Lower leg skin (tissue), 4 donors: ENCODE measurements around the gene BARD1. TPM values are rescaled to one million over a fixed set of nuclear protein-coding genes. Genes with fewer than 3 reads are reported as not detected.
"Not testable (repeated sequence)": the region's sequence is repeated elsewhere in the genome, so short reads cannot be mapped to it uniquely, and the experiment has no call there.

Experiments used
- DNase-seq, 2 donors: peaks; one replicate each; pipeline ENCODE4 v3.0.0-alpha.2; 2019; ENCODE audit warnings: low spot score in 2 of 2
- H3K4me3 ChIP-seq: fragments of 200-600 bp; sonication (generic); 2 replicates; pipeline ENCODE4 v1.5.1; 2017; ENCODE audit warnings: mild to moderate bottlenecking, low read depth; ENCODE audit not compliant: poor library complexity, severe bottlenecking
- CTCF ChIP-seq, 3 donors: fragments of 450-650 bp; IDR thresholded peaks; one replicate each; pipeline ENCODE4 v1.5.1; 2016; ENCODE audit warnings: antibody characterized with exemption in 3 of 3, mild to moderate bottlenecking in 3 of 3, moderate library complexity in 2 of 3
- POLR2A ChIP-seq, 2 donors: fragments of 450-650 bp; IDR thresholded peaks; one replicate each; pipeline ENCODE4 v1.6.1; 2016 to 2017; ENCODE audit warnings: antibody characterized with exemption in 2 of 2, mild to moderate bottlenecking in 1 of 2, moderate library complexity in 1 of 2
- WGBS, 2 donors: methylation state at CpG; one replicate each; pipeline ENCODE4 v1.1.5; 2018; 5-methylcytosine and 5-hydroxymethylcytosine counted together
- intact Hi-C: fragments of 100-400 bp; cut with DNase I; formaldehyde crosslinking; loops from one replicate; pipeline ENCODE4 v1.15.0; 2023; ENCODE audit warnings: low total_unique reads
- total RNA-seq, 4 donors: library from RNA; depleted of rRNA; stranded (reverse); fragments of >200 nt; gene quantifications; one replicate each; pipeline ENCODE4 v1.1.0, GENCODE V29; 2016

BARD1 gene
- total RNA-seq, 4 donors from 2014 or later, result 19.4 to 41.8 (median 23.2) TPM

GRCh38 chr2:214801768-214802397, 7.6 kb downstream of the BARD1 start:
- TF ChIP-seq POLR2A (IDR thresholded peaks at IDR 0.05) (no peak), CTCF (IDR thresholded peaks at IDR 0.05) (no peak)
- DNase-seq, result no peak
- intact Hi-C loops, result no loop called here
- 84 to 91% methylated on average over 3 of the region's 3 CpGs for WGBS, 2 donors
- no peak overlapping the region for H3K4me3 ChIP-seq

- WGBS, 2 donors, result 89 to 91% methylated on average over 2 of the region's 2 CpGs
These were observed 8.4 kb downstream of the BARD1 start for GRCh38 chr2:214801068-214801467.

GRCh38 chr2:214800180-214800579, 9.3 kb downstream of the BARD1 start:
- intact Hi-C loops, result no loop called here
- 92 to 93% methylated on average over 3 of the region's 3 CpGs for WGBS, 2 donors
- DNase-seq, result no peak
- TF ChIP-seq CTCF (IDR thresholded peaks at IDR 0.05) (no peak), POLR2A (IDR thresholded peaks at IDR 0.05) (no peak)
- no peak overlapping the region for H3K4me3 ChIP-seq

More at GRCh38 chr2:214801068-214801467, 8.4 kb downstream of the BARD1 start:
- TF ChIP-seq CTCF (IDR thresholded peaks at IDR 0.05), result no peak
- no peak for TF ChIP-seq POLR2A (IDR thresholded peaks at IDR 0.05)
- intact Hi-C loops, result no loop called here
- no peak overlapping the region for H3K4me3 ChIP-seq
- no peak for DNase-seq

GRCh38 chr2:214796911-214797310, 12.6 kb downstream of the BARD1 start:
- intact Hi-C loops, result no loop called here
- DNase-seq, result no peak
- H3K4me3 ChIP-seq, result no peak overlapping the region
- 66 to 80% methylated on average over 1 of the region's 1 CpG for WGBS, 2 donors
- TF ChIP-seq POLR2A (IDR thresholded peaks at IDR 0.05) (no peak), CTCF (IDR thresholded peaks at IDR 0.05) (no peak)

- 100% methylated on average over 1 of the region's 1 CpG for WGBS, 2 donors
- DNase-seq, intact Hi-C loops, H3K4me3 ChIP-seq: not testable (repeated sequence)
These were observed 26.3 kb downstream of the BARD1 start for GRCh38 chr2:214783181-214783580.

- DNase-seq, result no peak
- no peak for TF ChIP-seq CTCF (IDR thresholded peaks at IDR 0.05)
- no peak for TF ChIP-seq POLR2A (IDR thresholded peaks at IDR 0.05)
- H3K4me3 ChIP-seq, result no peak overlapping the region
- intact Hi-C loops, result no loop called here
- WGBS, 2 donors, result 94 to 97% methylated on average over 1 of the region's 1 CpG
These were observed 26.8 kb downstream of the BARD1 start for GRCh38 chr2:214782671-214783070.
